Fibroblast of peridontal ligament (primary cell): Measurements from ENCODE around the gene SMAD4.
A peak's percentile ranks its signal among the peaks of the same experiment; 100 is the strongest.
"Not testable (repeated sequence)": the region's sequence is repeated elsewhere in the genome, so short reads cannot be mapped to it uniquely, and the experiment has no call there.

Source experiments
- DNase-seq: peaks from one replicate; pipeline ENCODE4 v3.0.0-alpha.2; 2010; ENCODE audit errors: extremely low read depth

The SMAD4 gene

GRCh38 chr18:51029694-51030536, at the start of gene SMAD4:
Gene SMAD4 (plus strand): TSS chr18:51030213. CDS start chr18:51047047, 16,834 bp downstream.
- DNase-seq: peak; percentile 96

- DNase-seq: no peak
Observed at GRCh38 chr18:50981381-50981780, 48.6 kb upstream of the SMAD4 start.

- no peak for DNase-seq
Observed at GRCh38 chr18:50982086-50982801, 47.8 kb upstream of the SMAD4 start.

- DNase-seq: peak; percentile 15
Observed at GRCh38 chr18:50982802-50983179, 47.2 kb upstream of the SMAD4 start.

- peak; percentile 55 for DNase-seq
Observed at GRCh38 chr18:50986360-50987087, 43.5 kb upstream of the SMAD4 start.

GRCh38 chr18:50987261-50987660, 42.8 kb upstream of the SMAD4 start:
- peak; percentile 8 for DNase-seq

GRCh38 chr18:50989711-50990110, 40.3 kb upstream of the SMAD4 start:
- DNase-seq: no peak

GRCh38 chr18:50992351-50992762, 37.7 kb upstream of the SMAD4 start:
- no peak for DNase-seq

- DNase-seq: no peak
Observed at GRCh38 chr18:50994031-50994430, 36.0 kb upstream of the SMAD4 start.

GRCh38 chr18:51003174-51003573, 26.8 kb upstream of the SMAD4 start:
- DNase-seq: not testable (repeated sequence)

GRCh38 chr18:51006061-51006818, 23.8 kb upstream of the SMAD4 start:
- no peak for DNase-seq

GRCh38 chr18:51006948-51007789, 22.8 kb upstream of the SMAD4 start:
- no peak for DNase-seq

GRCh38 chr18:51007790-51008139, 22.2 kb upstream of the SMAD4 start:
- no peak for DNase-seq

- DNase-seq: no peak
Observed at GRCh38 chr18:51009072-51009471, 20.9 kb upstream of the SMAD4 start.

- DNase-seq: no peak
Observed at GRCh38 chr18:51010218-51010617, 19.8 kb upstream of the SMAD4 start.

GRCh38 chr18:51011709-51012108, 18.3 kb upstream of the SMAD4 start:
- DNase-seq: no peak

GRCh38 chr18:51012441-51012840, 17.6 kb upstream of the SMAD4 start:
- DNase-seq: no peak

GRCh38 chr18:51013259-51013658, 16.8 kb upstream of the SMAD4 start:
- DNase-seq: no peak

GRCh38 chr18:51017140-51017879, 12.7 kb upstream of the SMAD4 start:
- peak; percentile 64 for DNase-seq

GRCh38 chr18:51020536-51020935, 9.5 kb upstream of the SMAD4 start:
- DNase-seq: no peak
